KBM-7 (cell line): ENCODE results near the gene IDH3G.
A peak's percentile ranks its signal among the peaks of the same experiment; 100 is the strongest.
"Not testable (repeated sequence)": the region's sequence is repeated elsewhere in the genome, so short reads cannot be mapped to it uniquely, and the experiment has no call there.

Experiments
- DNase-seq: peaks from one replicate; pipeline ENCODE4 v3.0.0-alpha.2; 2015
- in situ Hi-C: fragments of 300-500 bp; cut with MboI; formaldehyde crosslinking; loops from 2 replicates; pipeline ENCODE4 v1.14.3; 2020; ENCODE audit warnings: low sequenced_read_pairs, low pct_unique_long_range_greater_than_20kb, mixed read lengths

Gene IDH3G

DNA sequence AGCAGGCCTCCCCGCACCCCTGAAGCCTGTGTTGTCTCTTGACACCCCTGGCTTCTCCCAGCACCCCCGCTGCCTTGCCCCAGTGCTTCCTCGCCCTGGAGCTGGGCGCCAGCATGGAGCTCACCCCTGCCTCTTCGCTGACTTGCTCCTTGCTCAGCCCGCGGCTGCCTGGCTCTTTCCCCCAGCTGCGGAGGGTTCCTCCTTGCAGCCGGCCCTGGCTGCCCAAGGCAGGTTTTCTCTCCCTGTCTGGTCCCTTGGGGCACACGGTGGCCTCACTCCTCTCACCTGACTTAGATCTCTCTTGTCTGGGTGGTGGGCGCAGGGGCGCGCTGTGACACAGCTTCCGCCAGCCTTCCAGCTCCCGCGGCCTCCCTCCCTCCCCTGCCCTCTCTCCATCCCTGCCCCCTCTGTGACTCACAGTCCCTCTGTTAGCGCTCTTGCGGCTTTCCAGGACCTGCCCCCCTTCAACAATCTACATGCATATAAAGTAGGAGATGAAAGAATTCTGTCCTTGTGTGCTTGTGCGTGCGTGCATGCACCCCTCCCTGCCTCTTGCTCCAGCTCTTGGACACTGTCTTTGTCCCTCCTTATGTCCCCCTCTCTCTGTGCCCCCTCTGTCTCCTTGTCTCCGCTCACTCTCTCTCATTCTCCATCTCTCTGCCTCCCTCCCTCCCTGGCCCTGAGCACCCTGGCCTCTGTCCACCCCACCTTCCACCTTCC, 27.9 kb downstream of the IDH3G start:
- peak; percentile 82 for DNase-seq
- in situ Hi-C loops = no loop called here

DNA sequence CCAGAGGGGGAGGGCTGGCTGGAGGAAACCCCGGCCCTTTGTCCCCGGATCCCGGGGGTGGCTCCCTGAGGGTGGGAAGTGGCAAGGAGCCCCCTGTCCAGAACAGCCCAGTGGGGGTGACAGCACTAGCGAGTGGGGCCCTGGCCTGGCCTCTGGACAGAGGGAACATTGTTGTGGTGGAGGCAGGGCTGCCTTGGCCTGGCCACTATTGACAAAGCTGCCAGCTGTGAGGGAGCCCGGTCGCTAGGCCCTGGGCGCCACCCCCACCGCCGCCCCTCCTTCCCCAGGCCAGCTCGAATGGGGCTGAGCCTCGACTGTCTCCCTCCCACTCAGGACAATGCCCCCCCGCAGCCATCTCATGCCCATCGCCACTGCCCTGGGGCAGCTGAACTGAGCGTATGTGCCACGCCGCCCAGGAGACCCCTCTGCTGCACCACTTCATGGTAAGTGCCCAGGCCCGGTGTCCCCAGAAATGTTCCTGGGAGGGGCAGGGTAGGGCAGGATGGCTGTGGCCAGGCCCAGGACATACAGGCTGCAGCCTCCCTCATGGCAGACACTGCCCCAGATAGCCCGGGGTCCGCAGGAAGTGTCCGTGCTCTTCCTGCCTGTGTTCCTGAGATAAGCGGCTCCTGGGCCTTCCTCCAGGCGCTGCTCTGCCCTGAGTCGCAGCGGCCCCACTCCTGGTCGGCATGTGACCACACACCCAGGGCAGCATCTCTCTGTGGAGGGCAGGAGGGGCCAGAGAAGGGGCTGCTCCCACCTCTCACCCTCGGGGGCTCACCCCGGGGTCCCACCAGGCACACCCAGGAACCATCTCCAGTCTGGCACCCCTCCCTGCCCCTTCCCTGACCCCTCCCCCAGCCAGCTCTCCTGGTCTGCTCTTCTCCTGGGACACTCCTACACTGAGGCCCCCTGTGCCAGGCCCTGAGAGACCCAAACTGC, 28.8 kb downstream of the IDH3G start:
- in situ Hi-C loops = no loop called here
- DNase-seq = peak; percentile 42

- DNase-seq = no peak
- in situ Hi-C loops = no loop called here
Observed at GRCh38 chrX:153764786-153765137, 29.4 kb downstream of the IDH3G start.

DNA sequence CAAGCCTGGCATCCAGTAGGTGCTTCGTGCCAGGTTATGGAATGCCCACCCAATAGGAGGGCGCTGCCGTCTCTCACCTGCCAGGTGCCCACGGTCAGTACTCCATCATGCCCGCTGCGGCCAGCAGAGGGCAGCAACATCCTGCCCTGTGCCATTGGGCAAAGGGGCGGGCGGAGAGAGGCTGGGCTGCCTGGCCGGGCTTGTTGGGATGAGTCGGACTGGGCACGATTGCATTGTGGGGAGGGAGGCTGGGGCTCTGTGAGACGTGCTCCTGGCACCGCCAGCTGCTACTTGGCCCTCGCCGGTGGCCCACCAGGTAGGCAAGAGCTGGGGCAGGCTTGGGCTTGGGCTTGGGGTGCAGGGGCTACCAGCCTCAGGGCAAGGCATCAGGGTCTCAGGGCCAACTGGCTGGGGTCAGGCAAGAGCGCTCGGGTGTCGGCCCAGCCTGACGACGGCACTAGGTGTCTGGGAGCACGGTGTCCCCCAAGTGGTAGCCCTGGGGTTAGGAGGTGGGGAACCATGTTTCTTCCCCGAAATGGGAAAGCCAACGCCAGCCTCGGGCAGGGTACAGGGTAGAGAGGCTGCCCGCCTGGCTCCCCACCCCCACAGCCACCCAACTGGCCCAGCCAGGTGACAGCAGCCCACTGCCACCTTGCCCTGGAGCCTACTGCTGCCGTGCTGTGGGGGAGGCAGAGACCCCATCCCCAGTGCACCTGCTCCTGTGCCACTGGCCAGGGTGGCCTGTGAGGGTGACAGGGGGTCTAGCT, 30.0 kb downstream of the IDH3G start, which contains the start of gene PLXNB3:
Gene PLXNB3 (plus strand): TSS at position 261 of the 767 bp plus-strand sequence. CDS start 1,287 bp downstream, outside the sequence.
- DNase-seq = peak; percentile 77
- in situ Hi-C loops = no loop called here

DNA sequence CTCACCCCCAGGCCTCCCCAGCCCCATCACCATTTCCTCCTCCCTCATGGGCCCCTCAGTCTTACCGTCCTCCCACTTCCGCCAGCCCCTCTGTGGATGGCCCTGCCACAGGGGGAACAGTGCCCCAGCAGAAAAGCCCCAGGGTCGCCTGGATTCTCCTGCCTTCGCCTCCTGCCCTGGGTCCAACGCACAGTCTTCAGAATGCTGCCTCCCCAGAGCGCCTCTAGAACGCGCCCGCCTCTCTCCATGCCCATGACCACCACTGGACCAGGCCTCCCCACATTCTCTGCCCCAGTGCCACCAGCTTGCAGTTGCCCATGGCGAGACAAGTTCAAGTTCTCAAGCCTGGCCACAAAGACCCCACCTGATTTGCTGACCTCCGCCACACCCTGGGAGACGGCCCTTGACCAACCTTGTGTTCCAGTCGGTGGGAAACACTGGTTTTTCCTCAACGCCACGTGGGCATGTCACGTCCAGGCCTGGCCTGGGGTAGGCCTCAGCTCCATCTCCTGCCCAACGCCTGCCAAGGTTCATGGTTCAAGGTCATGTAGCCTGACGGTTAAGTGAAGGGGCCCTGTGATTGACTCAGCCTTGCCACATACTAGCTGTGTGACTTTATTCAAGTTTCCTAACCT, 30.8 kb downstream of the IDH3G start:
- in situ Hi-C loops = no loop called here

DNA sequence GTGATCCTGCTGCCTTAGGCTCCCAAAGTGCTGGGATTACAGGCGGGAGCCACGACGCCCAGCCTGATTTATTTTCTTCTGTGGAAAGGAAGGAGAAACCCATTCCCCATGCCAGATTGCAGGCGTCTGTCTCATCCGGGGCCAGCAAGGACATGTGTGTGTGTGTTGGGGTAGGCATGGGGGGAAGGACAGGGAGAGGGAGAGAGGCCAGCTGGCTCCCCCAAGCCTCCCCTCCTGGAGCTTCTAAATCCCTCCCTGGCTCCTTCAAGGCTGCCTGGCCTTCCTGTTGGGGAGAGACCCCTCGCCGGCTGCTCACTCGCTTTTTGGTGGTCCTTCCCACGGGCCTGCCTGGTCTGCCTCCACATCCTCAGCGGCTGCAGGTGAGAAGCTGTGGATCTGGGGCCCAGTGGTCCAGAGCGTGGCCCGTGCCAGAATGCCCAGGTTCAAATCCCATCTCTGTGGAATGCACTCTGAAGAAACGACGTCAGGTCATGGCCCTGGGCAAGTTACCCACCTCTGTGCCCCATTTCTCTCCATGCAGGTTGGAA, 31.5 kb downstream of the IDH3G start:
- DNase-seq = no peak
- in situ Hi-C loops = no loop called here

More for the DNA sequence above, 30.8 kb downstream of the IDH3G start:
- no peak for DNase-seq

- DNase-seq = no peak
- in situ Hi-C loops = no loop called here
Observed at GRCh38 chrX:153761863-153762262, 32.3 kb downstream of the IDH3G start.

DNA sequence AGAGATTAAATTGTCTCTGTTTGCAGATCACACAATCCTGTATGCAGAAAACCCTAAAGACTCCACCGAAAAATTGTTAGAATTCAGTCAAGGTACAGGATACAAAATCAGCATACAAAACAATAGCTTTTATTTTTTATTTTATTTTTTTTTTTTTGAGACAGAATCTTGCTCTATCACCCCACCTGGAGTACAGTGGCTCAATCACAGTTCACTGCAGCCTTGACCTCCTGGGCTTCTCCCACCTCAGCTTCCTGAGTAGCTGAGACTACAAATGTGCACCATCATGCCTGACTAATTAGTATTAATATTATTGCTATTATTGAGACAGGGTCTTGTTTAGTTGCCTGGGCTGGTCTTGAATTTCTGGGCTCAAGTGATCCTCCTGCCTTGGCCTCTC, 39.0 kb downstream of the IDH3G start:
- in situ Hi-C loops = no loop called here
- no peak for DNase-seq

DNA sequence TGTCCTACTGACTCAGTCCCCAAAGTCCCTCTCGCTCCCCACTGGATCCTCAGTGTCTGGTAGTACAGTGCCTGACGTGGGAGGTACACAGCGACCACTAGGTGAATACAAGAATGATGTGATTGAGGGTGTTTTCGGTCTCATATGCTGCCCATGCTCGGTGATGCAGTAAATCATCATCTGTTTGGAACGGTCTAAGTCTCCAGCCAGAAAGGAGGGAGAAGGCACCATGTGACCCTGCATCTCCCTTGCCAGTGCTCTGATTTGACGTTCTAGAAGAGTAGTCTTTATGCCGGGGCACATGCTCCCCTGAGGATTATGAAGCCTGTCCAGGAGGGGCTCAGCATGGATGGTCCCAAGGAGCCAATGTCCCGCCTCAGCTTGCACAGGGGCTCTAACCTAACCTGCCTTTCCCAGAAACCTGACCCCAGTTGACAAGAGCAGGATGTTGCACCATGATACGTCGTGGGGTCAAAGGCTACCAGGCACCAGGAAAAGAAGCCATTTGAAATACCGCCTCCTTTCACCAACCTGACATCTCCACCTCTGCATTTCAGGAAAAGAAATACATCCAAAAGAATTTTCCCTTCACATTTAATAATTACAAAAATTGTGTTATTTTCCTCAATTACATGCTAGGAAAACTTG, 43.9 kb downstream of the IDH3G start:
- DNase-seq = no peak
- in situ Hi-C loops = no loop called here

DNA sequence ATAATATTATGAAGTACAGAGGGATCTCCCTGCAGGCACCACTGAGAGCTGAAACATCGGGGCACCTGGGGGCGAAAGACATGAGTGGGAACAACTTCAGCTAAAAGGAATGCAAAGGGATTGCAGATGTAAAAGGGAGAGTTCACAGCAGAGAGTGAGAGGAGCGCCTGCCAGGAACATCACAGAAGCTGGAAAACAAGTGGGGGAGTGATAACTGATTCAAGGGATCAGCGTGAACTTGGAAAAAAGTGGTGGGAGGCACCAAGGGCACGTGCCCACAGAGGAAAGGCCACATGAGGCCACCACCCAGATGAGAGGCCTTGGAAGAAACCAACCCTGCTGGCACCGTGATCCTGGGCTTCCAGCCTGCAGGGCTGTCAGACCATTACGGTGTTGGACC, 45.2 kb downstream of the IDH3G start:
- in situ Hi-C loops, DNase-seq: not testable (repeated sequence)

- in situ Hi-C loops, DNase-seq: not testable (repeated sequence)
Observed at GRCh38 chrX:153746991-153747390, 47.2 kb downstream of the IDH3G start.

DNA sequence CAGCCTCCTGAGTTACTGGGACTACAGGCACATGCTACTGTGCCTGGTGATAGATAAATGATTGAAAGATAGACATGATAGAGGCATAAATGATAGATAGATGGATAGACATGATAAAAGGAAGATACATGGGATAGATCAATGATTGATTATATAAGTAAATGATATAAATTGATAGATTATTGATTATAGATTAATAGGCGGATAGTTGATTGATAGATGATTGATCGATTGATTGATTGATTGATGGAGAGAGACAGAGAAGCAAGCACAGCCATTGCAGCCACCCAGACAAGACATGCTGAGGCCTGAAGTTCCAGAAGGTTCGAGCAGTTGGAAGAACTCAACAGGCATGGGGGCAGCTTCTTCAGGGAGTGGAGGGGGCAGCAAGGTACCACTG, 47.8 kb downstream of the IDH3G start:
- DNase-seq = no peak
- in situ Hi-C loops = no loop called here

DNA sequence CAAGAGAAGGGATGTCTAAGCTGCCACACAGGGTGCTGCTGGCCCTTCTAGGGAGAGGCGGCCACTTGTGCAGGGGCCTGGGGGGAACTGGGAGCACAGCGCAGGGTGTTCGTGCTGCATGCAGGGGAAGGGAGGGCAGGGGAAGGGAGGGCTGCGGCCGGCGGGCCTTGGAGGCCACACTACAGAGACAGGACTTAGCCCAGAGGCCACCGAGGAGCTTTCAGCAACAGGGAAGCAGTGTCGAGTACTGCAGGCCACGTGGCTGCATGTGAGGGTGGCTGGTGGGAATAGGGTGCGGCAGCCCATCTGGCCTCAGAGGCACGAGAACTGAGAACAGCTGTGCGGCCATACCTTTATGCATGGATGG, 49.1 kb downstream of the IDH3G start:
- DNase-seq, in situ Hi-C loops: not testable (repeated sequence)

DNA sequence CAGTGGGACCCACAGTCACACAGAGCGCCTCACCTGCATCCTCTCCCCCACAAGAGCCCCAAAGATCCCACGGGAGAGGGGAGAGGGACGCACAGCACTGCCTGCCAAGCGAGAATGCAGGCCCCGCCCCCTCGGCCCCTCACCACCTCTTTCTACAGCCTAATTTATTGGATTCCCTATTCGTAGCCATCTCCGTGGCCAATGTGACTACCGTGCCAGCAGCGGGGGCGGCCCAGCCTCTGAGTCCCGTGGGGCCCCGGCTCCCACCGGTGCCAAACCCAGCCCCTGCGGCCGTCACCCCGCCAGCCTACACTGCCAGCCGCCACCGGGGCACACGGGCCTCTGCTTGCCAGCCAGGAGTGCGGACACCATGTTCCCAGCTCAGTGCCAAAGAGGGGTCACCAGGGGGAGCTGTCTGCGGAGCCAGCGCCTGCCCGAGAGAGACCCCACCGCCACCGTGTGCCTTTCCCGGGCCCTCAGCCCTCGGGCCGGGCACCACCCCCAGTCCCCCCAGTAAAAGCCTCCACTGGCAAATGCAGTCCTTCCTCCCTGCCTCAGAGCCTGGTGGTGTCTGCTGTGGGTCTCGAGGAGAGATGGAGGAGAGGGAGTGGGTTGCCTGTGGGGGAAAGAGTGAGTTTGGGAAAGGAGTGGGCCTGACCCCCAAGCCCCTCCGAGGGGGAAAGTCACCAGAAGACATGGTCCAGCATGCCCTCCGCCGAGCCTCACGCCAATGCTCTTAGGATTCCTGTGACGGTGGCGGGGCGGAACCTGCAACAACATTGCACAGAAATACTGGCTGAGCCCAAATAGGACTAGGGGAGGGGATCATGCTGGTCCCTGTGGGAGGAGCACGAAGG, 49.7 kb downstream of the IDH3G start:
- in situ Hi-C loops = no loop called here
- peak; percentile 61 for DNase-seq

DNA sequence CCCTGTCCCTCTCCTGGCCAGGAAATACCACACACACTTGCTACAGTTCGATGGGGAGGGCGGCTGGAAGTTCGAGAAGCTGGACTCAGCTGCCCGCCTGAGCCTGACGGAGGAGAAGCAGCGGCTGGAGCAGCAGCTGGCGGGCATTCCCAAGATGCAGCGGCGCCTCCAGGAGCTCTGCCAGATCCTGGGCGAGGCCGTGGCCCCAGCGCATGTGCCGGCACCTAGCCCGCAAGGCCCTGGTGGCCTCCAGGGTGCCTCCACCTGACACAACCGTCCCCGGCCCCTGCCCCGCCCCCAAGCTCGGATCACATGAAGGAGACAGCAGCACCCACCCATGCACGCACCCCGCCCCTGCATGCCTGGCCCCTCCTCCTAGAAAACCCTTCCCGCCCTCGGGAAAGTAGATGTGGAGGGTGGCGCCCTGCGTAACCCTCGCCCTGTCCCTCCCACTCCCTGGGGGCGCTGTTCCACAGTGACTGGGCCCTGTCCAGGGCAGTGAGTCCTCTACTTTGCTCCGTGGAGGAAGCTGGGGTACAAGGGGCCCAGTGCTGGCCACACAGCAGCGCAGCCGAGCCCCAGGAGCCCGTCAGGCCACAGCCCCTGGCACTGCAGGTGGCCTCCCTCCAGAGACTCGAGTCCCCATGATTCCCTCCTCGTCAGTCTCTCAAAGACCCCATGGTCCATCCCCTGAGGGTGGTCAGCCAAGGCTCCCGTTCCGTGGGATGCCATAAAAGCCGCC, 50.5 kb downstream of the IDH3G start:
- not testable (repeated sequence) for DNase-seq

GRCh38 chrX:153742796-153743467, 51.2 kb downstream of the IDH3G start:
- in situ Hi-C loops, DNase-seq: not testable (repeated sequence)

More for the DNA sequence above, 50.5 kb downstream of the IDH3G start:
- in situ Hi-C loops = not testable (repeated sequence)
